Liver (tissue), 9 donors: ENCODE data around the gene PHF11. TPM values are rescaled to one million over a fixed set of nuclear protein-coding genes. Genes with fewer than 3 reads are reported as not detected.

Source experiments
- DNase-seq: peaks from one replicate; pipeline ENCODE4 v3.0.0-alpha.2; 2017; ENCODE audit warnings: low spot score
- H3K27ac ChIP-seq, 2 donors: one replicate each; pipeline ENCODE4 v1.7.0; 2013; ENCODE audit warnings: inconsistent platforms in 2 of 2, low read length in 2 of 2, control low read depth in 1 of 2, low read depth in 1 of 2, mild to moderate bottlenecking in 1 of 2
- H3K27me3 ChIP-seq, 4 donors: one replicate each; pipeline versions ENCODE4 v1.6.1 to v1.7.0; 2013; ENCODE audit warnings: low read length in 3 of 4, inconsistent platforms in 1 of 4, mild to moderate bottlenecking in 1 of 4, moderate library complexity in 1 of 4; ENCODE audit not compliant: control insufficient read depth in 4 of 4, insufficient read depth in 4 of 4
- H3K36me3 ChIP-seq, 4 donors: one replicate each; pipeline versions ENCODE4 v1.6.1 to v1.7.0; 2013; ENCODE audit warnings: low read length in 3 of 4, mild to moderate bottlenecking in 3 of 4, low read depth in 1 of 4, moderate library complexity in 1 of 4; ENCODE audit not compliant: control insufficient read depth in 4 of 4, insufficient read depth in 3 of 4
- H3K4me1 ChIP-seq, 4 donors: one replicate each; pipeline versions ENCODE4 v1.6.1 to v1.7.0; 2013; ENCODE audit warnings: low read length in 3 of 4, mild to moderate bottlenecking in 3 of 4, moderate library complexity in 1 of 4; ENCODE audit not compliant: control insufficient read depth in 4 of 4, insufficient read depth in 4 of 4
- H3K4me3 ChIP-seq, 3 donors: one replicate each; pipeline versions ENCODE4 v1.6.1 to v1.7.0; 2013; ENCODE audit warnings: low read length in 3 of 3, control low read depth in 1 of 3, low read depth in 1 of 3, mild to moderate bottlenecking in 1 of 3
- H3K9ac ChIP-seq, 2 donors: one replicate each; pipeline ENCODE4 v1.7.0; 2013; ENCODE audit warnings: low read length in 2 of 2, mild to moderate bottlenecking in 2 of 2, moderate library complexity in 2 of 2, control low read depth in 1 of 2, low read depth in 1 of 2
- H3K9me3 ChIP-seq, 4 donors: one replicate each; pipeline versions ENCODE4 v1.6.1 to v1.7.0; 2013; ENCODE audit warnings: low read length in 3 of 4; ENCODE audit not compliant: control insufficient read depth in 4 of 4
- ATF3 ChIP-seq: IDR thresholded peaks from 2 replicates; pipeline ENCODE4 v1.6.1; 2016; ENCODE audit warnings: antibody characterized with exemption
- FOXA1 ChIP-seq: IDR thresholded peaks from 2 replicates; pipeline ENCODE4 v1.6.1; 2016; ENCODE audit warnings: antibody characterized with exemption
- HNF4A ChIP-seq, 2 donors: conservative IDR thresholded peaks; 2 replicates each; pipeline ENCODE4 v1.6.1; 2016; ENCODE audit warnings: antibody characterized with exemption in 2 of 2, mild to moderate bottlenecking in 2 of 2
- HNF4G ChIP-seq: IDR thresholded peaks from 2 replicates; pipeline ENCODE4 v1.6.1; 2016; ENCODE audit warnings: antibody characterized with exemption
- JUND ChIP-seq, 2 donors: IDR thresholded peaks; 2 replicates each; pipeline ENCODE4 v1.6.1; 2016; ENCODE audit warnings: antibody characterized with exemption in 2 of 2
- RAD21 ChIP-seq, 2 donors: IDR thresholded peaks; 2 replicates each; pipeline ENCODE4 v1.6.1; 2016; ENCODE audit warnings: antibody characterized with exemption in 2 of 2, mild to moderate bottlenecking in 2 of 2
- REST ChIP-seq: IDR thresholded peaks from 2 replicates; pipeline ENCODE4 v1.6.1; 2016; ENCODE audit warnings: antibody characterized with exemption, mild to moderate bottlenecking
- RXRA ChIP-seq, 2 donors: IDR thresholded peaks; 2 replicates each; pipeline ENCODE4 v1.6.1; 2017 to 2018; ENCODE audit warnings: antibody characterized with exemption in 2 of 2, mild to moderate bottlenecking in 1 of 2
- SP1 ChIP-seq: IDR thresholded peaks from 2 replicates; pipeline ENCODE4 v1.6.1; 2018; ENCODE audit warnings: antibody characterized with exemption, mild to moderate bottlenecking
- WGBS: extraction: QIAGEN DNeasy Blood & Tissue Kit; methylation state at CpG from one replicate; pipeline ENCODE4 v1.1.7; 2013; 5-methylcytosine and 5-hydroxymethylcytosine counted together
- polyA plus RNA-seq, 2 donors: library from polyadenylated mRNA; stranded (reverse) in 1 of 2; unstranded in 1 of 2; fragments of 200-250 nt in 1 of 2; fragments of >200 nt in 1 of 2; fragmentation: Nextera tagmentation in 1 of 2; extraction: Ambion mirVana in 1 of 2; gene quantifications; one replicate each; pipeline versions ENCODE4 v1.2.1 to v1.2.3, GENCODE V29; 2013 to 2015
- total RNA-seq, 2 donors: library from RNA; depleted of rRNA; stranded (reverse); fragments of >200 nt; gene quantifications; one replicate each; pipeline ENCODE4 v1.2.3, GENCODE V29; 2014
- TF ChIP-seq, protein P1 (sequence below): IDR thresholded peaks from 2 replicates; pipeline ENCODE4 v1.6.1; 2016; ENCODE audit warnings: antibody characterized with exemption
- TF ChIP-seq, protein P2 (sequence below): fragments of 150-350 bp; IDR thresholded peaks from 2 replicates; pipeline ENCODE4 v1.5.1; 2017; ENCODE audit warnings: improper control_type of control experiment, low read depth, low read length; ENCODE audit not compliant: missing input control
- donor health status: healthy.
- donor health status: healthy.
- donor health status: healthy.
- donor health status: healthy.
- donor health status: healthy.

PHF11 gene
- total and polyA plus RNA-seq, 4 donors, result 8.6 to 16.1 (median 11.5) TPM

- TF ChIP-seq, protein P1, sequence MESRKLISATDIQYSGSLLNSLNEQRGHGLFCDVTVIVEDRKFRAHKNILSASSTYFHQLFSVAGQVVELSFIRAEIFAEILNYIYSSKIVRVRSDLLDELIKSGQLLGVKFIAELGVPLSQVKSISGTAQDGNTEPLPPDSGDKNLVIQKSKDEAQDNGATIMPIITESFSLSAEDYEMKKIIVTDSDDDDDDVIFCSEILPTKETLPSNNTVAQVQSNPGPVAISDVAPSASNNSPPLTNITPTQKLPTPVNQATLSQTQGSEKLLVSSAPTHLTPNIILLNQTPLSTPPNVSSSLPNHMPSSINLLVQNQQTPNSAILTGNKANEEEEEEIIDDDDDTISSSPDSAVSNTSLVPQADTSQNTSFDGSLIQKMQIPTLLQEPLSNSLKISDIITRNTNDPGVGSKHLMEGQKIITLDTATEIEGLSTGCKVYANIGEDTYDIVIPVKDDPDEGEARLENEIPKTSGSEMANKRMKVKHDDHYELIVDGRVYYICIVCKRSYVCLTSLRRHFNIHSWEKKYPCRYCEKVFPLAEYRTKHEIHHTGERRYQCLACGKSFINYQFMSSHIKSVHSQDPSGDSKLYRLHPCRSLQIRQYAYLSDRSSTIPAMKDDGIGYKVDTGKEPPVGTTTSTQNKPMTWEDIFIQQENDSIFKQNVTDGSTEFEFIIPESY, result no peak
Observed at GRCh38 chr13:49528161-49528560, 32.4 kb downstream of the PHF11 start (continued).

- Histone ChIP-seq H3K4me3 (no peak overlapping the region), H3K9me3 (no peaks in the 10 kb centered on the region), H3K4me1 (no peaks in the 10 kb centered on the region), H3K27me3 (no peaks in the 10 kb centered on the region), H3K9ac (no peak overlapping the region), H3K27ac (no peak overlapping the region), H3K36me3 (peaks cover 5 to 10% (median 7%) of the 10 kb centered on the region in 4 donors)
- 81% methylated on average over 7 of the region's 7 CpGs for WGBS
- TF ChIP-seq RXRA (IDR thresholded peaks at IDR 0.05) (no peak), HNF4A (conservative IDR thresholded peaks at IDR 0.05) (no peak), JUND (IDR thresholded peaks at IDR 0.05) (no peak)
- DNase-seq, result no peak
Observed at GRCh38 chr13:49530457-49530856, 34.7 kb downstream of the PHF11 start.

- no peaks in the 10 kb centered on the region for H3K9me3 ChIP-seq
- peaks cover 0 to 6% (median 3%) of the 10 kb centered on the region in 4 donors for H3K36me3 ChIP-seq
- no peaks in the 10 kb centered on the region for H3K4me1 ChIP-seq
- no peak overlapping the region for H3K27ac ChIP-seq
- H3K27me3 ChIP-seq, result no peaks in the 10 kb centered on the region
- no peak overlapping the region for H3K9ac ChIP-seq
- WGBS, result 90% methylated on average over 1 of the region's 1 CpG
- no peak for TF ChIP-seq REST
- TF ChIP-seq HNF4A (conservative IDR thresholded peaks at IDR 0.05), result no peak
- TF ChIP-seq, protein P2, sequence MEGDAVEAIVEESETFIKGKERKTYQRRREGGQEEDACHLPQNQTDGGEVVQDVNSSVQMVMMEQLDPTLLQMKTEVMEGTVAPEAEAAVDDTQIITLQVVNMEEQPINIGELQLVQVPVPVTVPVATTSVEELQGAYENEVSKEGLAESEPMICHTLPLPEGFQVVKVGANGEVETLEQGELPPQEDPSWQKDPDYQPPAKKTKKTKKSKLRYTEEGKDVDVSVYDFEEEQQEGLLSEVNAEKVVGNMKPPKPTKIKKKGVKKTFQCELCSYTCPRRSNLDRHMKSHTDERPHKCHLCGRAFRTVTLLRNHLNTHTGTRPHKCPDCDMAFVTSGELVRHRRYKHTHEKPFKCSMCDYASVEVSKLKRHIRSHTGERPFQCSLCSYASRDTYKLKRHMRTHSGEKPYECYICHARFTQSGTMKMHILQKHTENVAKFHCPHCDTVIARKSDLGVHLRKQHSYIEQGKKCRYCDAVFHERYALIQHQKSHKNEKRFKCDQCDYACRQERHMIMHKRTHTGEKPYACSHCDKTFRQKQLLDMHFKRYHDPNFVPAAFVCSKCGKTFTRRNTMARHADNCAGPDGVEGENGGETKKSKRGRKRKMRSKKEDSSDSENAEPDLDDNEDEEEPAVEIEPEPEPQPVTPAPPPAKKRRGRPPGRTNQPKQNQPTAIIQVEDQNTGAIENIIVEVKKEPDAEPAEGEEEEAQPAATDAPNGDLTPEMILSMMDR, result no peak
- TF ChIP-seq ATF3, result no peak
- no peak for TF ChIP-seq SP1
- no peak for TF ChIP-seq FOXA1
- TF ChIP-seq RAD21 (IDR thresholded peaks at IDR 0.05), result no peak
- TF ChIP-seq HNF4G, result no peak
- no peak overlapping the region for H3K4me3 ChIP-seq
- no peak for DNase-seq
Observed at GRCh38 chr13:49532593-49532992, 36.8 kb downstream of the PHF11 start.
